Endothelial cell of umbilical vein (primary cell): Measurements from ENCODE around the gene ZNF516. TPM values are rescaled to one million over a fixed set of nuclear protein-coding genes. Genes with fewer than 3 reads are reported as not detected.

Experiments used
- BruUV-seq: library from RNA; stranded (reverse); fragments of 400-500 nt; replicated peaks from 2 replicates; lab custom pipeline; 2021; lab: Mats Ljungman, UMichigan
- CTCF ChIA-PET: fragments of 300-600, 350-600 bp; sonication (Branson Sonifier 250); formaldehyde crosslinking; loops from one replicate; lab custom pipeline; 2021; ENCODE audit warnings: antibody characterized with exemption, inconsistent platforms; lab: Charles Lee
- POLR2A ChIA-PET: fragments of 300-600, 350-600 bp; sonication (Branson Sonifier 250); formaldehyde crosslinking; loops from one replicate; lab custom pipeline; 2021; ENCODE audit warnings: antibody characterized with exemption, inconsistent platforms; lab: Charles Lee
- DNase-seq: peaks from one replicate; pipeline ENCODE4 v3.0.0-alpha.2; 2011; ENCODE audit warnings: low read depth, low spot score
- FAIRE-seq: peaks from 2 replicates; lab custom pipeline; 2011; peaks lifted over from hg19 to GRCh38; lab: Jason Lieb, UNC
- H2AFZ ChIP-seq: 2 replicates; pipeline ENCODE4 v1.6.0; 2012; ENCODE audit warnings: low read depth, low read length, control low read depth, inconsistent platforms
- H3K27ac ChIP-seq: 2 replicates; pipeline ENCODE4 v1.5.1; 2011; ENCODE audit warnings: low read depth, mild to moderate bottlenecking, control low read depth, low read length, moderate library complexity; ENCODE audit not compliant: insufficient read depth
- H3K27me3 ChIP-seq, 2 experiments: 2 replicates each; pipeline versions ENCODE4 v1.6.0 to v1.6.1; 2011; ENCODE audit warnings: low read length in 2 of 2, mixed read lengths in 1 of 2; ENCODE audit not compliant: control insufficient read depth in 2 of 2, insufficient read depth in 2 of 2
- H3K36me3 ChIP-seq, 2 experiments: 2 replicates in 1 of 2; 3 replicates in 1 of 2; pipeline ENCODE4 v1.5.1; 2011; ENCODE audit warnings: low read length in 2 of 2, mild to moderate bottlenecking in 1 of 2, moderate library complexity in 1 of 2; ENCODE audit not compliant: control insufficient read depth in 2 of 2, insufficient read depth in 2 of 2; ENCODE audit errors: extremely low read depth in 1 of 2
- H3K4me1 ChIP-seq: 3 replicates; pipeline ENCODE4 v1.5.1; 2011; ENCODE audit warnings: mild to moderate bottlenecking, low read length; ENCODE audit not compliant: control insufficient read depth, insufficient read depth; ENCODE audit errors: extremely low read depth
- H3K4me2 ChIP-seq: 2 replicates; pipeline ENCODE4 v1.6.1; 2011; ENCODE audit warnings: low read length, control low read depth, mixed read lengths; ENCODE audit not compliant: insufficient read depth
- H3K4me3 ChIP-seq, 3 experiments: fragments of 200-600 bp in 1 of 3; sonication (generic), shearing (Covaris generic) in 1 of 3; replicated peaks in 1 of 3; 2 replicates each; pipeline ENCODE4 v1.5.1; 2011 to 2016; ENCODE audit warnings: control low read depth in 3 of 3, low read length in 3 of 3, mild to moderate bottlenecking in 2 of 3, inconsistent platforms in 1 of 3, low read depth in 1 of 3, moderate library complexity in 1 of 3; ENCODE audit not compliant: insufficient read depth in 1 of 3
- H3K79me2 ChIP-seq: 2 replicates; pipeline ENCODE4 v1.6.0; 2012; ENCODE audit warnings: low read length, inconsistent platforms; ENCODE audit not compliant: control insufficient read depth, insufficient read depth
- H3K9ac ChIP-seq: replicated peaks from 2 replicates; pipeline ENCODE3; 2011; ENCODE audit warnings: low read length, control low read depth; ENCODE audit not compliant: insufficient read depth; ENCODE audit errors: extremely low read depth
- H3K9me1 ChIP-seq: replicated peaks from 3 replicates; pipeline ENCODE4 v1.6.0; 2011; ENCODE audit warnings: mild to moderate bottlenecking, low read length; ENCODE audit not compliant: control insufficient read depth, insufficient read depth; ENCODE audit errors: extremely low read depth
- H3K9me3 ChIP-seq: replicated peaks from 2 replicates; pipeline ENCODE4 v1.5.1; 2012; ENCODE audit warnings: low read length, inconsistent platforms; ENCODE audit not compliant: control insufficient read depth, insufficient read depth
- H4K20me1 ChIP-seq: replicated peaks from 2 replicates; pipeline ENCODE3; 2011; ENCODE audit warnings: mild to moderate bottlenecking, low read length; ENCODE audit not compliant: control insufficient read depth, insufficient read depth; ENCODE audit errors: extremely low read depth
- CTCF ChIP-seq, 2 donors: IDR thresholded peaks; 1 replicate in 1 of 2; 2 replicates in 1 of 2; pipeline ENCODE4 v1.5.1; 2011; ENCODE audit warnings: low read length in 2 of 2, mild to moderate bottlenecking in 2 of 2, moderate library complexity in 2 of 2, control low read depth in 1 of 2, inconsistent platforms in 1 of 2, low read depth in 1 of 2; ENCODE audit not compliant: insufficient read depth in 1 of 2; ENCODE audit errors: extremely low read depth in 1 of 2
- EZH2 ChIP-seq: IDR thresholded peaks from 2 replicates; pipeline ENCODE4 v1.6.1; 2012; ENCODE audit warnings: borderline replicate concordance, low read depth, mild to moderate bottlenecking, moderate library complexity, low read length, inconsistent platforms; ENCODE audit not compliant: severe bottlenecking
- FOS ChIP-seq: IDR thresholded peaks from 2 replicates; pipeline ENCODE4 v1.6.1; 2011; ENCODE audit warnings: mild to moderate bottlenecking, low read length, moderate library complexity, borderline replicate concordance; ENCODE audit not compliant: insufficient read depth
- GATA2 ChIP-seq: IDR thresholded peaks from 2 replicates; pipeline ENCODE4 v1.7.0; 2011; ENCODE audit warnings: low read depth, mild to moderate bottlenecking, moderate library complexity, mixed read lengths, low read length; ENCODE audit not compliant: insufficient read length, insufficient read depth
- JUN ChIP-seq: IDR thresholded peaks from 2 replicates; pipeline ENCODE4 v1.6.1; 2011; ENCODE audit warnings: borderline replicate concordance, low read depth; ENCODE audit not compliant: insufficient read length, insufficient read depth
- MAX ChIP-seq: IDR thresholded peaks from 2 replicates; pipeline ENCODE4 v1.6.1; 2011; ENCODE audit not compliant: insufficient read depth, insufficient read length
- MYC ChIP-seq: IDR thresholded peaks from one replicate; pipeline ENCODE4 v1.6.1; 2011; ENCODE audit warnings: mild to moderate bottlenecking, low read depth, low read length
- POLR2A ChIP-seq: IDR thresholded peaks from 2 replicates; pipeline ENCODE4 v1.6.1; 2012; ENCODE audit warnings: low read depth, mild to moderate bottlenecking, control low read depth, low read length
- POLR2AphosphoS5 ChIP-seq: IDR thresholded peaks from 2 replicates; pipeline ENCODE4 v1.6.1; 2012; ENCODE audit warnings: low read depth, mild to moderate bottlenecking, control low read depth, low read length, moderate library complexity; ENCODE audit not compliant: insufficient read depth
- dilution Hi-C: fragments of 300-500 bp; cut with MboI; formaldehyde crosslinking; loops from one replicate; pipeline ENCODE4 v1.15.0; 2019; ENCODE audit warnings: low sequenced_read_pairs; ENCODE audit not compliant: extremely low pct_ligation_motif_present
- intact Hi-C: fragments of 100-400 bp; cut with micrococcal nuclease; formaldehyde crosslinking; loops from one replicate; pipeline ENCODE4 v1.10.0; 2022
- polyA plus RNA-seq, 4 experiments: library from polyadenylated mRNA; depleted of rRNA in 3 of 4; stranded (reverse) in 3 of 4; unstranded in 1 of 4; fragments of >200 nt; gene quantifications; 2 replicates each; pipeline versions ENCODE4 v1.2.1 to v1.2.3, GENCODE V29; 2011 to 2012; ENCODE audit warnings: missing spikeins in 1 of 4
- total RNA-seq: library from RNA; stranded (reverse); gene quantifications from 2 replicates; pipeline ENCODE4 v1.2.3, GENCODE V29; 2021

ZNF516 gene
- total and polyA plus RNA-seq, 2 donors (not counting 3 experiments of a cell fraction or from before 2014, with no cell fraction given): 3.6 to 19.1 TPM

- ChIA-PET CTCF (no interaction called here), POLR2A (no interaction called here)
- H3K27me3 ChIP-seq: no peaks in the 10 kb centered on the region
- FAIRE-seq (no peak), DNase-seq (no peak)
- intact Hi-C loops: no loop called here
- H4K20me1 ChIP-seq: no peaks in the 10 kb centered on the region
- H3K4me1 ChIP-seq: no peaks in the 10 kb centered on the region
- no peak overlapping the region for H3K27ac ChIP-seq
- dilution Hi-C loops: no loop called here
- no peak overlapping the region for H2AFZ ChIP-seq
- H3K9me1 ChIP-seq: no peaks in the 10 kb centered on the region
- no peaks in the 10 kb centered on the region for H3K9me3 ChIP-seq
- TF ChIP-seq MAX (no peak), MYC (no peak), CTCF (IDR thresholded peaks at IDR 0.05; ENCODE audit: extremely low read depth in 1 of 2, insufficient read depth in 1 of 2, low read depth in 1 of 2, low read length in 2 of 2) (no peak)
- H3K9ac ChIP-seq: no peak overlapping the region
- no peaks in the 10 kb centered on the region for H3K36me3 ChIP-seq
- no peak overlapping the region for H3K4me3 ChIP-seq
- no peak overlapping the region for H3K4me2 ChIP-seq
- BruUV-seq: no TSS peak
- H3K79me2 ChIP-seq: no peaks in the 10 kb centered on the region
These were observed 120.4 kb downstream of the ZNF516 start for GRCh38 chr18:76374330-76375281.

DNA sequence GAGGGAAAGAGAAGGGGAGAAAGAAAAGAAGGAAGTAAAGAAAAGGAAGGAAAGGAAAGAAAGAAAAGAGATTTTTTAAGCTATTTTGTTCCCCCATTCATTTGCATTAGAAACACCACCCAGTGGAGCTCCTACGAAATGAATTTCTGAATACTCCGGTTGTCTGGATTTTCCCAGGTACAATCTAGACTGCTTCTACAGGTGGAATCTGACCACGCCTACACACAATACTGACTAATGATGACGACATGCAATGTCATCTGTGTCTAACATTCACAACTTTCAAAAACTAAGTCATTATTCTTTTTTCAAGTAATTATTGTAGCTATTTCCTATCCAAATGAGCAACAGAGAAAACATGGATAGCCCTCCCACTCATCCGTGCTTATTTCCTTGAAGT is 121.7 kb downstream of the ZNF516 start:
- no peaks in the 10 kb centered on the region for H3K4me1 ChIP-seq
- no peaks in the 10 kb centered on the region for H3K27me3 ChIP-seq
- H3K4me3 ChIP-seq: no peak overlapping the region
- H3K9ac ChIP-seq: no peak overlapping the region
- FAIRE-seq (no peak), DNase-seq (no peak)
- no peak for TF ChIP-seq POLR2AphosphoS5
- no peak for TF ChIP-seq FOS
- no peak for TF ChIP-seq GATA2
- TF ChIP-seq EZH2: no peak
- no peak for TF ChIP-seq MYC
- no peak for TF ChIP-seq CTCF (IDR thresholded peaks at IDR 0.05; ENCODE audit: extremely low read depth in 1 of 2, insufficient read depth in 1 of 2, low read depth in 1 of 2, low read length in 2 of 2)
- TF ChIP-seq POLR2A: no peak
- no peak for TF ChIP-seq MAX
- no peak for TF ChIP-seq JUN
- H3K79me2 ChIP-seq: no peaks in the 10 kb centered on the region
- no peaks in the 10 kb centered on the region for H4K20me1 ChIP-seq
- no peak overlapping the region for H3K4me2 ChIP-seq
- intact Hi-C loops (no loop called here), dilution Hi-C loops (no loop called here)
- no peak overlapping the region for H3K27ac ChIP-seq
- CTCF ChIA-PET: interaction anchor here (0.8 kb wide), 1 partner anchor 11 kb away, joined by 3 read pairs; no protein-coding TSS in a partner anchor
- no peaks in the 10 kb centered on the region for H3K9me3 ChIP-seq
- POLR2A ChIA-PET: no interaction called here
- BruUV-seq: no TSS peak
- no peaks in the 10 kb centered on the region for H3K9me1 ChIP-seq
- no peaks in the 10 kb centered on the region for H3K36me3 ChIP-seq
- no peak overlapping the region for H2AFZ ChIP-seq
